PC-9 (cell line): ENCODE measurements around the gene SOX1. TPM values are rescaled to one million over a fixed set of nuclear protein-coding genes. Genes with fewer than 3 reads are reported as not detected.

ENCODE experiments used
- BruUV-seq: library from RNA; stranded (reverse); fragments of 400-500 nt; replicated peaks from 2 replicates; lab custom pipeline; 2021; lab: Mats Ljungman, UMichigan
- CTCF ChIA-PET: fragments of 300-600 bp; sonication (Branson Sonifier 250); formaldehyde crosslinking; loops from one replicate; lab custom pipeline; 2022; ENCODE audit warnings: antibody characterized with exemption; lab: Charles Lee
- POLR2A ChIA-PET: fragments of 300-600 bp; sonication (Branson Sonifier 250); formaldehyde crosslinking; loops from one replicate; lab custom pipeline; 2022; ENCODE audit warnings: antibody characterized with exemption; ENCODE audit not compliant: unreplicated experiment; lab: Charles Lee
- DNase-seq, 2 experiments: peaks; one replicate each; pipeline versions ENCODE4 v3.0.0 to v3.0.0-alpha.2; 2015 to 2022; ENCODE audit warnings: mixed read lengths in 1 of 2
- H2AFZ ChIP-seq: fragments of 200-600 bp; sonication (generic); 2 replicates; pipeline ENCODE4 v1.8.1; 2017; ENCODE audit warnings: antibody characterized with exemption
- H3F3A ChIP-seq: fragments of 200-600 bp; sonication (generic); 2 replicates; pipeline ENCODE4 v1.8.1; 2017; ENCODE audit warnings: antibody characterized with exemption, mild to moderate bottlenecking, low read depth; ENCODE audit not compliant: insufficient read depth
- H3K27ac ChIP-seq: fragments of 200-600 bp; sonication (generic); 2 replicates; pipeline ENCODE4 v1.6.1; 2016; ENCODE audit warnings: mixed run types
- H3K27me3 ChIP-seq: fragments of 200-600 bp; sonication (generic); 2 replicates; pipeline ENCODE4 v1.6.1; 2016; ENCODE audit warnings: low read depth, mixed run types; ENCODE audit not compliant: insufficient read depth
- H3K36me3 ChIP-seq: fragments of 200-600 bp; sonication (generic); 2 replicates; pipeline ENCODE4 v1.6.1; 2016; ENCODE audit warnings: low read depth, mixed run types
- H3K4me1 ChIP-seq: fragments of 200-600 bp; sonication (generic); replicated peaks from 2 replicates; pipeline ENCODE4 v1.6.1; 2016; ENCODE audit warnings: mixed run types; ENCODE audit not compliant: insufficient read depth
- H3K4me2 ChIP-seq: fragments of 200-600 bp; sonication (generic); 2 replicates; pipeline ENCODE4 v1.6.1; 2017; ENCODE audit warnings: mixed run types
- H3K4me3 ChIP-seq: fragments of 200-600 bp; sonication (generic); 2 replicates; pipeline ENCODE4 v1.6.1; 2016; ENCODE audit warnings: mixed run types
- H3K79me2 ChIP-seq: fragments of 200-600 bp; sonication (generic); 2 replicates; pipeline ENCODE4 v1.6.1; 2017; ENCODE audit warnings: low read depth, mixed run types
- H3K9me2 ChIP-seq: fragments of 200-600 bp; sonication (generic); 2 replicates; pipeline ENCODE4 v1.8.1; 2017; ENCODE audit warnings: mild to moderate bottlenecking; ENCODE audit not compliant: insufficient read depth
- H3K9me3 ChIP-seq: fragments of 200-600 bp; sonication (generic); 2 replicates; pipeline ENCODE4 v1.8.1; 2016; ENCODE audit warnings: low read depth; ENCODE audit not compliant: insufficient read depth
- H4K20me1 ChIP-seq: fragments of 200-600 bp; sonication (generic); 2 replicates; pipeline ENCODE4 v1.8.1; 2017; ENCODE audit not compliant: insufficient read depth
- EZH2 ChIP-seq: fragments of 200-600 bp; sonication (generic); IDR thresholded peaks from 2 replicates; pipeline ENCODE4 v1.8.0; 2017; ENCODE audit warnings: antibody characterized with exemption, low read depth
- intact Hi-C: fragments of 100-400 bp; cut with micrococcal nuclease; formaldehyde crosslinking; loops from one replicate; pipeline ENCODE4 v1.10.0; 2022; ENCODE audit not compliant: unreplicated experiment
- total RNA-seq: library from RNA; stranded (reverse); gene quantifications from 2 replicates; pipeline ENCODE4 v1.2.3, GENCODE V29; 2021
- TF ChIP-seq, protein P1 (sequence below): fragments of 200-600 bp; sonication (generic); conservative IDR thresholded peaks from 2 replicates; pipeline ENCODE4 v1.6.1; 2017; ENCODE audit warnings: mixed run types, antibody characterized with exemption, mild to moderate bottlenecking, moderate library complexity

Gene SOX1
- total RNA-seq, 1 experiment from 2014 or later = not detected

DNA sequence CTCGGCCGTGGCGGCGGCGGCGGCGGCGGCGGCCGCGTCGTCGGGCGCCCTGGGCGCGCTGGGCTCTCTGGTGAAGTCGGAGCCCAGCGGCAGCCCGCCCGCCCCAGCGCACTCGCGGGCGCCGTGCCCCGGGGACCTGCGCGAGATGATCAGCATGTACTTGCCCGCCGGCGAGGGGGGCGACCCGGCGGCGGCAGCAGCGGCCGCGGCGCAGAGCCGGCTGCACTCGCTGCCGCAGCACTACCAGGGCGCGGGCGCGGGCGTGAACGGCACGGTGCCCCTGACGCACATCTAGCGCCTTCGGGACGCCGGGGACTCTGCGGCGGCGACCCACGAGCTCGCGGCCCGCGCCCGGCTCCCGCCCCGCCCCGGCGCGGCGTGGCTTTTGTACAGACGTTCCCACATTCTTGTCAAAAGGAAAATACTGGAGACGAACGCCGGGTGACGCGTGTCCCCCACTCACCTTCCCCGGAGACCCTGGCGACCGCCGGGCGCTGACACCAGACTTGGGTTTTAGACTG, 1.7 kb downstream of the SOX1 start:
- intact Hi-C loops = no loop called here
- H3K27me3 ChIP-seq = peaks cover 27% of the 10 kb centered on the region

DNA sequence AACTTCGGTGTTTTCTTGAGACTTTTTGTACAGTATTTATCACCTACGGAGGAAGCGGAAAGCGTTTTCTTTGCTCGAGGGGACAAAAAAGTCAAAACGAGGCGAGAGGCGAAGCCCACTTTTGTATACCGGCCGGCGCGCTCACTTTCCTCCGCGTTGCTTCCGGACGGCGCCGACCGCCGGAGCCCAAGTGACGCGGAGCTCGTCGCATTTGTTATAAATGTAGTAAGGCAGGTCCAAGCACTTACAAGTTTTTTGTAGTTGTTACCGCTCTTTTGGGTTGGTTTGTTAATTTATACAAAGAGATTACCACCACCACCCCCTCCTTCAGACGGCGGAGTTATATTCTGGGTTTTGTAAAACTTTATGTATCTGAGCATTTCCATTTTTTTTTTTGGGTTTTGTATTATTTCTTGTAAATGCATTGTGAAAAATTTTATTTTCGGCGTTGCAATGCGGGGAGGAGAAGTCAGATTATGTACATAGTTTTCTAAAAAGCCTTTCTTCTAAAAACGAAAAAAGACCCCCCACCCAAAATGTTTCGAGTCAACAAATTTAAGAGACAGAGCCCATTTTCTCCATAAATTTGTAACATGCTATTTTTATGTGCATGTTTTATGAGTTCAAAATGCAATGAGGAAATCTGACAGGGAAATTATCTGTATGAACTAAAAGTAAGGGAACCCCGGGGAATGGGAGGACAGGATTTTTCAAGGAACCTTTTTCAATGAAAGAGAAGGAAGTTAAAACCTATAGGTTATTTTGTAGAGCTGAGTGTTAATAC, 2.3 kb downstream of the SOX1 start:
- intact Hi-C loops = no loop called here
- no peak overlapping the region for H3K4me2 ChIP-seq
- H3K9me2 ChIP-seq = no peaks in the 10 kb centered on the region
- no peak for DNase-seq
- H3K4me3 ChIP-seq = no peak overlapping the region
- ChIA-PET POLR2A (no interaction called here), CTCF (no interaction called here)
- H3K79me2 ChIP-seq = no peaks in the 10 kb centered on the region
- no TSS peak for BruUV-seq
- no peaks in the 10 kb centered on the region for H3K4me1 ChIP-seq
- H3F3A ChIP-seq = no peaks in the 10 kb centered on the region
- H4K20me1 ChIP-seq = no peaks in the 10 kb centered on the region
- TF ChIP-seq, protein P1, sequence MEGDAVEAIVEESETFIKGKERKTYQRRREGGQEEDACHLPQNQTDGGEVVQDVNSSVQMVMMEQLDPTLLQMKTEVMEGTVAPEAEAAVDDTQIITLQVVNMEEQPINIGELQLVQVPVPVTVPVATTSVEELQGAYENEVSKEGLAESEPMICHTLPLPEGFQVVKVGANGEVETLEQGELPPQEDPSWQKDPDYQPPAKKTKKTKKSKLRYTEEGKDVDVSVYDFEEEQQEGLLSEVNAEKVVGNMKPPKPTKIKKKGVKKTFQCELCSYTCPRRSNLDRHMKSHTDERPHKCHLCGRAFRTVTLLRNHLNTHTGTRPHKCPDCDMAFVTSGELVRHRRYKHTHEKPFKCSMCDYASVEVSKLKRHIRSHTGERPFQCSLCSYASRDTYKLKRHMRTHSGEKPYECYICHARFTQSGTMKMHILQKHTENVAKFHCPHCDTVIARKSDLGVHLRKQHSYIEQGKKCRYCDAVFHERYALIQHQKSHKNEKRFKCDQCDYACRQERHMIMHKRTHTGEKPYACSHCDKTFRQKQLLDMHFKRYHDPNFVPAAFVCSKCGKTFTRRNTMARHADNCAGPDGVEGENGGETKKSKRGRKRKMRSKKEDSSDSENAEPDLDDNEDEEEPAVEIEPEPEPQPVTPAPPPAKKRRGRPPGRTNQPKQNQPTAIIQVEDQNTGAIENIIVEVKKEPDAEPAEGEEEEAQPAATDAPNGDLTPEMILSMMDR = no peak
- no peak for TF ChIP-seq EZH2
- no peaks in the 10 kb centered on the region for H3K9me3 ChIP-seq
- no peak overlapping the region for H3K27ac ChIP-seq
- no peak overlapping the region for H2AFZ ChIP-seq
- peaks cover 27% of the 10 kb centered on the region for H3K27me3 ChIP-seq
- no peaks in the 10 kb centered on the region for H3K36me3 ChIP-seq

More for the DNA sequence above, 1.7 kb downstream of the SOX1 start:
- no peak for DNase-seq
- H3K4me3 ChIP-seq = no peak overlapping the region
- H3K36me3 ChIP-seq = no peaks in the 10 kb centered on the region
- no peaks in the 10 kb centered on the region for H3F3A ChIP-seq
- H4K20me1 ChIP-seq = no peaks in the 10 kb centered on the region
- H3K4me2 ChIP-seq = no peak overlapping the region
- H3K4me1 ChIP-seq = no peaks in the 10 kb centered on the region
- CTCF ChIA-PET = no interaction called here
- H3K27ac ChIP-seq = no peak overlapping the region
- no peaks in the 10 kb centered on the region for H3K9me2 ChIP-seq
- no peaks in the 10 kb centered on the region for H3K79me2 ChIP-seq
- no peak for TF ChIP-seq EZH2
- TF ChIP-seq, protein P1 = no peak
- H3K9me3 ChIP-seq = no peaks in the 10 kb centered on the region
- no peak overlapping the region for H2AFZ ChIP-seq
- POLR2A ChIA-PET = no interaction called here
- no TSS peak for BruUV-seq

DNA sequence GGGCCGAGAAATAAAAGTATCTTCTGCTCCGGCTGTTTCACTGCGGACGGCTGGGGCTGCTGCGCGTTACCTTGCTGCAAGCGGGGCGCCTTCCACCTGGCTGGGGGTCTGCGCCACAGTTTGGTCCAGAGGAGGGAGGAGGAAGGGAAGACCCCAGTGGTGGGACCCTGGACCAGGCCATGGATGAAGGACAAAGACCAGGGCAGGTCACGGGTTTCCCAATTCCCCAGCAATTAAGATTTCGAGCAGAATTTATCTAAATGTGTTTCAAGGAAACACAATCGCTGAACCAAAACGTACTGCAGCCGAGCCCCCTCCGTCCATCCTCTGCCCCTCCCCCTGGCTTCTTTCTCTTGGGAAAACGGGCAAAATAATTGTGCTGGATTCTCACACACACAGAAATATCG, 2.9 kb downstream of the SOX1 start:
- TF ChIP-seq EZH2 = no peak
- TF ChIP-seq, protein P1 = no peak
- H3K4me1 ChIP-seq = no peaks in the 10 kb centered on the region
- H4K20me1 ChIP-seq = no peaks in the 10 kb centered on the region
- no peak overlapping the region for H3K4me2 ChIP-seq
- no peaks in the 10 kb centered on the region for H3K36me3 ChIP-seq
- intact Hi-C loops = no loop called here
- BruUV-seq = no TSS peak
- no peak for DNase-seq
- H3K9me3 ChIP-seq = no peaks in the 10 kb centered on the region
- H3K79me2 ChIP-seq = no peaks in the 10 kb centered on the region
- POLR2A ChIA-PET = no interaction called here
- H3F3A ChIP-seq = no peaks in the 10 kb centered on the region
- no peaks in the 10 kb centered on the region for H3K9me2 ChIP-seq
- no peak overlapping the region for H3K4me3 ChIP-seq
- CTCF ChIA-PET = no interaction called here
- peaks cover 29% of the 10 kb centered on the region for H3K27me3 ChIP-seq
- no peak overlapping the region for H2AFZ ChIP-seq
- H3K27ac ChIP-seq = no peak overlapping the region
